IgD-negative memory B cell (primary cell): Measurements from ENCODE around the gene POLR2I. TPM values are rescaled to one million over a fixed set of nuclear protein-coding genes. Genes with fewer than 3 reads are reported as not detected.

Experiments
- H3K27ac Mint-ChIP-seq, 3 donors: one replicate each; pipeline ENCODE4 v1.8.0; 2020 to 2022; ENCODE audit warnings: mild to moderate bottlenecking in 3 of 3, mixed read lengths in 3 of 3, moderate library complexity in 1 of 3
- H3K27me3 Mint-ChIP-seq: one replicate; pipeline ENCODE4 v1.8.0; 2021; ENCODE audit warnings: mixed read lengths
- H3K36me3 Mint-ChIP-seq: one replicate; pipeline ENCODE4 v1.8.0; 2020; ENCODE audit warnings: mild to moderate bottlenecking, mixed read lengths
- H3K4me1 Mint-ChIP-seq, 3 donors: one replicate each; pipeline ENCODE4 v1.8.0; 2020 to 2022; ENCODE audit warnings: mixed read lengths in 3 of 3, mild to moderate bottlenecking in 1 of 3
- H3K4me3 Mint-ChIP-seq, 4 donors: one replicate each; pipeline ENCODE4 v1.8.0; 2020 to 2022; ENCODE audit warnings: mild to moderate bottlenecking in 4 of 4, mixed read lengths in 4 of 4, moderate library complexity in 3 of 4
- H3K9me3 Mint-ChIP-seq, 3 donors: one replicate each; pipeline ENCODE4 v1.8.0; 2020 to 2021; ENCODE audit warnings: mixed read lengths in 3 of 3, mild to moderate bottlenecking in 1 of 3
- polyA plus RNA-seq: library from polyadenylated mRNA; unstranded; fragments of 300-500 nt; fragmentation: Illumina TruSeq; gene quantifications from one replicate; pipeline ENCODE4 v1.2.3, GENCODE V29; 2021

Gene POLR2I
- polyA plus RNA-seq, 1 donor from 2014 or later = 144 TPM

DNA sequence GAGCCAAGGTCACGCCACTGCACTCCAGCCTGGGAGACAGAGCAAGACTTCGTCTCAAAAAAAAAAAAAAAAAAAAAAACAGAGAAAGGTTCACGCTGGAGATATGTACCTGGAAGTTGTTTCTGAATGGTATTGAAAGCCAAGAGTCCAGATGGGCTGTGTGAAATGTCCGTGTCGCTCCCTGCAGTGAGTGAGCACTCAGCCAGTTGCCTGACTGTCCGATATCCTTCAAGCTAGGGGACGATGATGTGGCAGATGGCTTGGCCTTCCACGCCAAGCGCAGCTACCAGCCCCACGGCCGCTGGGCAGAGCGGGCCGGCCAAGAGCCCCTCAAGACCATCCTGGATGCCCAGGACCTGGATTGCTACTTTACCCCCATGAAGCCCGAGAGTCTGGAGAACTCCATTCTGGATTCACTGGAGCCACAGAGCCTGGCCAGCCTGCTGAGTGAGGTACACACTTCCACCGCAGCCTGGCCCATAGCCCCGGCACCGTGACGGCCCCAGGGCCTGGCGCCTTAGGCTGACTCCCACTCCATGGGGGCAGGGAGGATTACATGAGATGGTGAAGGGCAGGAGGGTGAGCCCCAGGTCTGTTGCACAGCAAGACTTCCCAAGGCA is 15.4 kb downstream of the POLR2I start:
- Mint-ChIP-seq H3K36me3 (peaks cover 3% of the 10 kb centered on the region), H3K9me3 (no peaks in the 10 kb centered on the region), H3K4me3 (no peak overlapping the region), H3K27ac (no peak overlapping the region), H3K27me3 (no peaks in the 10 kb centered on the region), H3K4me1 (peaks cover 0 to 4% (median 0%) of the 10 kb centered on the region in 3 donors)

DNA sequence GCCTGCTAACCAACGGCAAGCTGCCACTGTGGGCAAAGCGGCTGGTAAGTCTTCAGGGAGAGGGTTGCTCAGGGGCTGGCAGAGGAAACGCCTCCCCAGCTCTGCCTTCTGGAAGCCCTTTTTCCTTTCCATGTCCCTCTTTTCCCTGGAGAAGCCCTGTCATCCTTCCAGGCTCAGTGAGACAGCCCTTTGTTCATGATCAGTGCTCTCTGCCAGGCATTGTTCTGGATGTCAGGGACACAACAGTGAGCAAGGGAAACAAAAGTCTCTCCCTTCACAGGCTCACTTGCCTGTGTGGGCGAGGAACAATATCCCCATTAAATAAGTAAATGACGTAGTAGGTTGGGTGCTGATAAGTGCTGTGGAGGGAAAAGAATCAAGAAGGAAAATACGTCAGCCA is 17.6 kb downstream of the POLR2I start:
- H3K27me3 Mint-ChIP-seq = no peaks in the 10 kb centered on the region
- H3K27ac Mint-ChIP-seq = no peak overlapping the region

DNA sequence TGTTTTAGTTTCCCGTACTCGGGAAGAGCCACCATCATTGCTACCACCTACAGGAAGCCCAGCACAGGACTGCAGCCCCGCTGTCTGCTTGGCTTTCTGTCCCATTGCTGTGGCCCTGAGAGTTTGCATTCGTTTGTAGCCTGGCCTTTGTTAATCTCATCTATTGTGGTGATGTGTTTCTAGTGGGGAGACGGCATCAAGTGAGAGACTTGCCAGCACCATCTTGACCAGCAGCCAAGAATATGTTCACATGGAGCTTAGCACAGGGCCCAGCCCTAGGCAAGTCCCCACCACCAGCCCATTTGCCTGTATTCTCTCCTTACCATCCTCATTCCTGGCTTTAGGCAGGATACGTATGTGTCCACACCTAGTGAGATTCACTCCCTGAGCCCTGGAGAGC is 21.0 kb downstream of the POLR2I start:
- peaks cover 5% of the 10 kb centered on the region for H3K36me3 Mint-ChIP-seq
- H3K4me3 Mint-ChIP-seq = no peak overlapping the region
- no peaks in the 10 kb centered on the region for H3K27me3 Mint-ChIP-seq
- peaks cover 0 to 1% (median 0%) of the 10 kb centered on the region in 3 donors for H3K4me1 Mint-ChIP-seq
- no peak overlapping the region for H3K27ac Mint-ChIP-seq
- no peaks in the 10 kb centered on the region for H3K9me3 Mint-ChIP-seq

More for the DNA sequence above, 17.6 kb downstream of the POLR2I start:
- H3K4me1 Mint-ChIP-seq = peaks cover 0 to 4% (median 0%) of the 10 kb centered on the region in 3 donors
- H3K36me3 Mint-ChIP-seq = peaks cover 5% of the 10 kb centered on the region
- no peak overlapping the region for H3K4me3 Mint-ChIP-seq
- no peaks in the 10 kb centered on the region for H3K9me3 Mint-ChIP-seq

DNA sequence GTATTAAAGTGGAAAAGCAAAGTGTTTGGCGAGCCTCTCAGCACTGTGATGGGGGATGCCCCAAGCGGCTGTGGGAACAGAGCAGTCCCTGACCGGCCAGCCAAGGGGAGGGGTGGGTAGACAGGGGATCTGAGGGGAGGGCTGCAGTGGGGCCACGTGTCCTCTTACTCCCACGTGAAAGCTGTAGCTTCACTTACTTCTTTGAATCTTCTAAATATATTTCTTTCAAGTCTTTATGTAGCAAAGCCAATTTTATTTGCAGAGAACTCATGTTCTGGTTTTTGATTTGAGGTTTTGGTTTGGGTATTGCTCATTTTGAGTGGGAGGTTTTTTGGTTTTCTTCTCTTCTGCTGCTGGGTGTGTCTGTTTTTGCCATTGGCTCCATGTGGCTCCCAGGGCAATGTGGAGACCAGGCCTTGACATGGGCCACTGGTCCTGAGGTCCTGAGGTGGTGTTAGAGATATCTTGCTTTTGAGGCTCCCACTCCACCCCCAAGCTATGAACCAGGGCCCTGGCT is 21.5 kb downstream of the POLR2I start:
- H3K9me3 Mint-ChIP-seq = no peaks in the 10 kb centered on the region
- peak overlapping the region in 1 of 3 donors; percentile 24 for H3K27ac Mint-ChIP-seq
- peaks cover 0 to 1% (median 0%) of the 10 kb centered on the region in 3 donors for H3K4me1 Mint-ChIP-seq
- no peaks in the 10 kb centered on the region for H3K27me3 Mint-ChIP-seq
- peaks cover 5% of the 10 kb centered on the region for H3K36me3 Mint-ChIP-seq
- no peak overlapping the region for H3K4me3 Mint-ChIP-seq

DNA sequence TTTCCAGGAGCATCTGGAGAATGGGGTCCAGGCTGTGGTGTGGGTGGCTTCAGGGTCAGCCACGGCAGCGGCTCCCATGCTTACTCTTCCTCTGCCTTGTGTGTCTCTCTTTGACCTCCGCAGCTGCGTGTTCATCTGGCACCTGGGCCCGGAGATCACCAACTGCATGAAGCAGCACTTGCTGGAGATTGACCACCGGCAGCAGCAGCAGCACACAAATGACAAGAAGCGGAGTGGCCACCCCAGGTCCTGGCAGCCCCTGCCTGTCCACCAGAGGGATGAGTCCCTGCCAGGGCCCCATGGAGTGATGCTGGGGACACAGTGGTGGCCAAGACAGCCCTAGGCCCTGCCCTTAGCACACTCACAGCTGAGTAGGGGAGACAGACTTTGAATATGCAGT is 22.1 kb downstream of the POLR2I start:
- peaks cover 0 to 1% (median 0%) of the 10 kb centered on the region in 3 donors for H3K4me1 Mint-ChIP-seq
- no peak overlapping the region for H3K4me3 Mint-ChIP-seq
- H3K27ac Mint-ChIP-seq = no peak overlapping the region
- H3K27me3 Mint-ChIP-seq = no peaks in the 10 kb centered on the region
- H3K36me3 Mint-ChIP-seq = peaks cover 5% of the 10 kb centered on the region
- H3K9me3 Mint-ChIP-seq = no peaks in the 10 kb centered on the region

DNA sequence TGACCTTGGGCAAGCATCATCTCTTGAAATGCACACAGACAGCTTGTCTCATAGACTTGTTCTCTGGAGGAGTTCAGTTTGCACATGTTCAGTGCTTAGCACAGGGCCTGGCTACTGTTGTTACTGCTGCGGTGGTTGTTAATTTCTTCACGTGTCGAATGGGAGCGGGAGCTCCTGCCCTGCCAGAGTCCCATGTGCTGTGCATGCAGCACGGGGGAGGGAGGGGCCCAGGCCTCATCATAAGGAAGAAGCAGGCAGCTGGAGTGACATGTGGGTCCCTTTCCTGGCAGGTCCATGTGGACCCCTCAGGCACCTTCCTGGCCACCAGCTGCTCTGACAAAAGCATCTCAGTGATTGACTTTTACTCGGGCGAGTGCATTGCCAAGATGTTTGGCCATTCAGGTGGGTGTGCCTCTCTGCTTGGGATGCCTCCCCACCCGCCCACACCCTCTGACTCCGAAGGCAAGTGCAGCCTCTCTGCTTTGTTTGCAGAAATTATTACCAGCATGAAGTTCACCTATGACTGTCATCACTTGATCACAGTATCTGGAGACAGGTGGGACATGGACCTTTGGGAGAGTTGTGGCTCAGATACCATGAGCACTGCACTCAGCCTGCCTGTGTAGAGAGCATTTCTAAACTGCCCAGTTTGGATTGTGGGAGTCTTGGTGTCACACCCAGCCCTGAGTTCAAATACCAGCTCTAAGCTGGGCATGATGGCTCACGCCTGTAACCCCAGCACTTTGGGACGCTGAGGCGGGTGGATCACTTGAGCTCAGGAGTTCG is 23.6 kb downstream of the POLR2I start:
- H3K4me3 Mint-ChIP-seq = no peak overlapping the region
- peaks cover 4% of the 10 kb centered on the region for H3K36me3 Mint-ChIP-seq
- no peaks in the 10 kb centered on the region for H3K9me3 Mint-ChIP-seq
- no peaks in the 10 kb centered on the region for H3K27me3 Mint-ChIP-seq
- no peak overlapping the region for H3K27ac Mint-ChIP-seq
- peaks cover 0 to 1% (median 0%) of the 10 kb centered on the region in 3 donors for H3K4me1 Mint-ChIP-seq

DNA sequence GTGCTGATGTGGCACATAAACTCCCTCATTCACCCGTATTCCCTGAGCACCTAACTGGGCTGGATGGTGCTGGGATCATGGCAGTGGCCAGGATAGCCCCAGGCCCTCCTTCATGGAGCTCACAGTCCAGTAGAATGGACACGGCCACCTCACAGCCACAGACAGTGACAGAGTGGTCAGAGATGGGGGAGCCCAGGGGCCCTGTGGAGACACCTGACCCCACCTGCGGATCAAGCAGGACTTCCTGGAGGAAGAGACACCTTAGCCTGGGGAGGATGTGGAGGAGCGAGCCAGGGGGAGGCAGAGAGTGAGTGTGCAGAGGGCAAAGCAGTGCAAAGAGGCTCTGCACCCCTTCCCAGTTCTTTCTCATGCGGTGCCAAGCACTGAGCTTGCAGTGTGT is 24.8 kb downstream of the POLR2I start:
- H3K36me3 Mint-ChIP-seq = peaks cover 6% of the 10 kb centered on the region
- H3K4me1 Mint-ChIP-seq = peaks cover 0 to 4% (median 0%) of the 10 kb centered on the region in 3 donors
- H3K4me3 Mint-ChIP-seq = no peak overlapping the region
- H3K27ac Mint-ChIP-seq = peak overlapping the region in 1 of 3 donors; percentile 78
- H3K9me3 Mint-ChIP-seq = no peaks in the 10 kb centered on the region
- H3K27me3 Mint-ChIP-seq = no peaks in the 10 kb centered on the region

DNA sequence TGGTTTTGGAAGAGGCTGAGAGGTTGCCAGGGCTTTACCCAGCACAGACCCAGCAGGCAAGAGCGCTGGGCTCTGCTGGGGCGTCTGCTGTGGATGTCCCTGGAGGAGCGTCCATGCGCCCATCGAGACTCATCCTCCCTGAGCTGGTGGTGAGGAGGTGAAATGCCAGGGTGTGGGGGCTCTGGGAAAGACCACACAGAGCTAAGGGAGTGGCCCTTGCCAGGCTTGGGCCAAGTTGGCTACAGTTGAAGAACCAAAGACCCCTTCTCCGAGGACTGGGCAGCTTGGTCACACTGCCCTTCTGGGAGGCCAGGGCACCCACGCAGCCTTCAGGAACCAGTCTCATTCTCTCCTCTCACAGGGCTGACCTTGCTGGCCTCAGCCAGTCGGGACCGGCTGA is 28.3 kb downstream of the POLR2I start:
- H3K27ac Mint-ChIP-seq = no peak overlapping the region
- H3K4me3 Mint-ChIP-seq = no peak overlapping the region
- peaks cover 4% of the 10 kb centered on the region for H3K36me3 Mint-ChIP-seq
- H3K9me3 Mint-ChIP-seq = no peaks in the 10 kb centered on the region
- H3K4me1 Mint-ChIP-seq = peaks cover 0 to 4% (median 0%) of the 10 kb centered on the region in 3 donors
- no peaks in the 10 kb centered on the region for H3K27me3 Mint-ChIP-seq

DNA sequence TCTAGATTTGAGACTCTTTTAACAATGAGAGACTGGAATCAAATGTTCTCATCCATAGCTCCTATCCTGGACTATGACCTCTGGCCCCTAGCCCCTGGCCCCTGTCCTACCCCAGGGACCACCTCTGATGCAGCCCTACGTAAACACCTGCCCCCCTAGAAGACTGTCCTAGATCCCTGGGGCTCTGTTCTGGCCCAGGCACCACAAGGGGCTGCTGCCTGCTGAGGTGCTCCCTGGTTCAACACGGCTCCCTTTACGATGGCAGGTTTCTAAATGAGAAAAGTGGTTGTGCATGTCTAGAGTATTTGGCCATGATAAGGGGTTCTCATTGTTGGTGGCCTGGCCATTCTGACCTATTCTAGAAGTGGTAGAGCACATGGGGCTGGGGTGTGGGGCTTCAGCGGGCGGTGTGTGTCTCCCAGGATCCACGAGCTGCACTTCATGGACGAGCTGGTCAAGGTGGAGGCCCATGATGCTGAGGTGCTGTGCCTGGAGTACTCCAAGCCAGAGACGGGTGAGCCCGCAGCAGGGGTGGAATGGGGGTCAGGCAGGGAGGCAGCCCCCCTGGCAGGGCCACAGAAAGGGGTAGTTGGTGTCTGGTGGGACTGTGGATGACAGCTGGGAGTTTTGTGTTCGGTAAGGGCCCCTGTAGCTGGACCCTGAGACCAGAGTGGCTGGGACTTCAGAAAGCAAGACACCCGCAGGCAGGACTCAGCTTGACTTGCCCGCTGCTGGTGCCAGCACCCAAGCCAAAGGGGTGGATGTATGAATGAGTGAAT is 30.3 kb downstream of the POLR2I start:
- H3K4me3 Mint-ChIP-seq = no peak overlapping the region
- H3K4me1 Mint-ChIP-seq = peaks cover 0 to 3% (median 0%) of the 10 kb centered on the region in 3 donors
- no peaks in the 10 kb centered on the region for H3K27me3 Mint-ChIP-seq
- no peaks in the 10 kb centered on the region for H3K9me3 Mint-ChIP-seq
- peaks cover 6% of the 10 kb centered on the region for H3K36me3 Mint-ChIP-seq
- no peak overlapping the region for H3K27ac Mint-ChIP-seq

DNA sequence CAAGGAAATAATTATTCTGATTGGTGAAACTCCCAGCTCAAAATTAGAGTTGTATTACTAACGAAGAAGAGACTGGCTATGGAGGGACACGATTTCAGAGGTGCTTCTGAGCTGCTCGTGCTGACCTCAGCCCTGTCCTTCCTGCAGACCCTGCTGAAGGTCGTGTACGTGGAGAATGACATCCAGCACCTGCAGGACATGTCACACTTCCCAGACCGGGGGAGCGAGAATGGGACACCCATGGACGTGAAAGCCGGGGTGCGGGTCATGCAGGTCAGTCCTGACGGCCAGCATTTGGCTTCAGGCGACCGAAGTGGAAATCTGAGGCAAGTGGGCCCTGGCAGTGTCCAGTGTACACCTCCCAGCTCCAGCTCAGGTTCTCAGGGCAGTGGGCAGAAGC is 31.8 kb downstream of the POLR2I start:
- peaks cover 0 to 6% (median 0%) of the 10 kb centered on the region in 3 donors for H3K4me1 Mint-ChIP-seq
- H3K27me3 Mint-ChIP-seq = no peaks in the 10 kb centered on the region
- H3K27ac Mint-ChIP-seq = peak overlapping the region in 1 of 3 donors; percentile 1
- peaks cover 6% of the 10 kb centered on the region for H3K36me3 Mint-ChIP-seq
- no peak overlapping the region for H3K4me3 Mint-ChIP-seq
- H3K9me3 Mint-ChIP-seq = no peaks in the 10 kb centered on the region

DNA sequence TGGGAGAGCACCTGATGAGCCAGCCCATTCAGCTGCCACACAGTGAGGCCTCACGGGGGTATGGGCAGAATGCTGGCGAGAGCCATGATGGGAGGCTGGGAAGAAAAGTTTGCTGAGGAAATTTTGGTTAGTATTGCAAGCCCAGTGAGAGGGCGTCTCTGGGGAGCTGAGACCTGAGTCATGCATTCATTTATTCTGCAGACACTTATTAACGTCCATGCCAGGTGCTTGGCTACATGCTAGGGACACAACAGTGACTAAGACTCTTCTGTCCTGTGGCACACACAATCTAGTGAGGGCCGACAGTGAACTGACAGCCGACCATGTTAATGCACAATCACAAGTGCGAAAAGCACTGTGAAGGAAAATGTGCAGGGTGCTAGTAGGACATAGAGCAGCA is 32.8 kb downstream of the POLR2I start:
- H3K36me3 Mint-ChIP-seq = peaks cover 6% of the 10 kb centered on the region
- H3K4me3 Mint-ChIP-seq = no peak overlapping the region
- no peaks in the 10 kb centered on the region for H3K27me3 Mint-ChIP-seq
- H3K4me1 Mint-ChIP-seq = peaks cover 0 to 6% (median 0%) of the 10 kb centered on the region in 3 donors
- H3K9me3 Mint-ChIP-seq = no peaks in the 10 kb centered on the region
- H3K27ac Mint-ChIP-seq = no peak overlapping the region

DNA sequence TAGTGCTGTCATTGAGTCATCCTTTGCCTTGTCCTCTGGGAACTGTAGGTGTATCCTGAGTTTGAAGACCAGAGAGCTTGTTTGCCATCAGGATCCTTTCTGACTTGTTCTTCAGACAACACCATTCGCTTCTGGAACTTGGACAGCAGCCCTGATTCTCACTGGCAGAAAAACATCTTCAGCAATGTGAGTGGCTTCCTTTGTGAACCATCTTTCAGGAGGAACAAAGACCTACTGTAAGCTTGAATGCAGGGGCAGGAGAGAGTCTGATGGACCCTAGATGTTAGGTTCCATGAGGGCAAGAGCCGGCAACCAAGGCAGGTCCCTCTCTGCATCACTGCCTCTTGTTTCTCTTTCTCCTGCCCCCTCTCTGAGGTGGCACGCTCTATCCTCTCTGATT is 33.3 kb downstream of the POLR2I start:
- Mint-ChIP-seq H3K4me3 (no peak overlapping the region), H3K4me1 (peaks cover 0 to 6% (median 0%) of the 10 kb centered on the region in 3 donors), H3K36me3 (peaks cover 4% of the 10 kb centered on the region), H3K27me3 (no peaks in the 10 kb centered on the region), H3K27ac (no peak overlapping the region), H3K9me3 (no peaks in the 10 kb centered on the region)

DNA sequence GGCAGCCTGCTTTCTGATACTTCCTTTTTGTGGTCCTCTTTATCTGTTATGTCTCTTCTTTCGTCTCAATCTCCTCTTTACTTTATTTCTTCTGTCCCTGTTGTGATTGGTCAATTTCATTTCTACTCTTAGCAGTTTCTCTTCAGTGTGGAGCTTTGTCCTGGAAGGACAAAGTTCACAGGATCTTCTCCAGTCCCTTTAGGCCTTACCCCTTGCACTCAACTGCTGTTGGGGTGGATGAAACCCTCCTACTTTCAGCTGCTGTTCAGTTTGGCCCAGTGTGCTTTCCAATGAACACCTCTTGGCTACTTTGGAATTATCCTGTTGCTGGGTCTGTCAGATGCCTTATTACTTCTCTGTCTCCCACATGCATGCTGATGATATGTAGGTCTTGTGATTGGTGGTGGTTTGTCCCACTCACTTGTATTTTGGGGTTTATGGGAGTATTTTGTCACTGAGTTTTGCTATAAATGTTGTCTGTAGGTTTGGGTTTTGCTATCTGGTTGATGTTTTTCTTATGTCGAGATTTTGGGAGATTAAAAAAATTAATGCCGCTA is 35.2 kb downstream of the POLR2I start:
- Mint-ChIP-seq H3K27ac (no peak overlapping the region), H3K36me3 (peaks cover 2% of the 10 kb centered on the region)

DNA sequence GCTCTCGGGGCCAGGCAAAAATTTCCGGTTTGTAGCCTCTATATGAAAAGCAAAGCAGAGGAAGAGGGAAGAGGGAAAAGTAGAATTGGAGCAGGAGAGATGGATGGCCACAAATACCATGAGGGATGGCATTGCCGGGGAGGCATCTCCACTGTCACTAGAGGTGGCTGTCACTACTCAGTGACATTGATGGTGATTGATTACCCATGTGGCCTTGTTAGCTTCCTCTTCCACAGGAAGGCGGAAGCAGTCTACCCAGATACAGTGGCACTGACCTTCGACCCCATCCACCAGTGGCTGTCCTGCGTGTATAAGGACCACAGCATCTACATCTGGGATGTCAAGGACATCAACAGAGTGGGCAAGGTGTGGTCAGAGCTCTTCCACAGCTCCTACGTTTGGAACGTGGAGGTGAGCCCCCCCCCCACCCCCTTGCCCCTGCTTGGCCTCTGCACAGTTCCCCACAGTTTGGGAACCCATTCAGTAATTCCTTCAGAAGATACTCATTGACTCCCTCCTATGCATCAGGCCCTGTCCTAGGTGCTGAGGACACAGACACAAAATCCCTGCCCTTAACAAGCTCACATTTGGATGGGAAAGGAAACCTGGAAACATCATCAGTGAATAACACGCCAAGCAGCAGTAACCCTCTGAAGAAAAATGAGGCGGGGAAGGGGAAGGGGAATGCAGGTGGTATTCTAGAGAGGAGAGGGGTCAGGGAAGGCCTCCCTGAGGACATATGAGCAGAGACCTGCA is 41.4 kb downstream of the POLR2I start:
- Mint-ChIP-seq H3K4me1 (no peaks in the 10 kb centered on the region), H3K27me3 (no peaks in the 10 kb centered on the region), H3K9me3 (no peaks in the 10 kb centered on the region), H3K4me3 (peak overlapping the region in 1 of 4 donors; percentile 39), H3K36me3 (no peaks in the 10 kb centered on the region), H3K27ac (no peak overlapping the region)

More for the DNA sequence above, 35.2 kb downstream of the POLR2I start:
- Mint-ChIP-seq H3K27me3 (no peaks in the 10 kb centered on the region), H3K4me1 (peaks cover 0 to 4% (median 0%) of the 10 kb centered on the region in 3 donors), H3K9me3 (no peaks in the 10 kb centered on the region), H3K4me3 (no peak overlapping the region)
